ENCODE measurements around the gene ATP11B. TPM values are rescaled to one million over a fixed set of nuclear protein-coding genes. Genes with fewer than 3 reads are reported as not detected.

The ATP11B gene
- total RNA-seq, 1 donor from 2014 or later, result 59.0 TPM

GRCh38 chr3:182895513-182896112, 102.3 kb downstream of the ATP11B start:
- Histone ChIP-seq H3K4me3 (no peak overlapping the region), H3F3A (ENCODE audit: low read depth) (peaks cover 5% of the 10 kb centered on the region), H4K20me1 (ENCODE audit: low read depth) (no peaks in the 10 kb centered on the region), H2AFZ (replicated peaks) (no peak overlapping the region), H3K27ac (no peak overlapping the region), H3K9me3 (ENCODE audit: low read depth) (no peaks in the 10 kb centered on the region), H3K4me2 (no peak overlapping the region), H3K27me3 (no peaks in the 10 kb centered on the region), H3K4me1 (no peaks in the 10 kb centered on the region), H3K79me2 (ENCODE audit: low read depth) (no peaks in the 10 kb centered on the region), H3K36me3 (peaks cover 17% of the 10 kb centered on the region), H3K9ac (no peak overlapping the region)
- TF ChIP-seq EZH2 (IDR thresholded peaks at IDR 0.05) (no peak), EZH2phosphoT487 (IDR thresholded peaks at IDR 0.05) (no peak), CTCF (IDR thresholded peaks at IDR 0.05) (no peak)
- peaks cover 2% of the 10 kb centered on the region for H3K27me3 Mint-ChIP-seq (ENCODE audit: insufficient read depth, low read depth)
- H3K4me1 Mint-ChIP-seq, result no peaks in the 10 kb centered on the region
- no peak overlapping the region for H3K27ac Mint-ChIP-seq
- no peak overlapping the region for H3K4me3 Mint-ChIP-seq
- H3K9me3 Mint-ChIP-seq, result no peaks in the 10 kb centered on the region
- DNase-seq (ENCODE audit: low spot score), result no peak
- peaks cover 13% of the 10 kb centered on the region for H3K36me3 Mint-ChIP-seq

- H3F3A ChIP-seq (ENCODE audit: low read depth), result peaks cover 5% of the 10 kb centered on the region
- H3K4me3 ChIP-seq, result no peak overlapping the region
- no peak overlapping the region for H3K27ac ChIP-seq
- DNase-seq (ENCODE audit: low spot score), result no peak
- TF ChIP-seq EZH2 (IDR thresholded peaks at IDR 0.05) (no peak), EZH2phosphoT487 (IDR thresholded peaks at IDR 0.05) (no peak), CTCF (IDR thresholded peaks at IDR 0.05) (no peak)
- Mint-ChIP-seq H3K4me1 (no peaks in the 10 kb centered on the region), H3K36me3 (peaks cover 13% of the 10 kb centered on the region), H3K9me3 (no peaks in the 10 kb centered on the region), H3K4me3 (no peak overlapping the region), H3K27me3 (ENCODE audit: insufficient read depth, low read depth) (peaks cover 2% of the 10 kb centered on the region), H3K27ac (no peak overlapping the region)
- H3K9ac ChIP-seq, result no peak overlapping the region
- H3K9me3 ChIP-seq (ENCODE audit: low read depth), result no peaks in the 10 kb centered on the region
- H2AFZ ChIP-seq (replicated peaks), result no peak overlapping the region
- no peaks in the 10 kb centered on the region for H3K27me3 ChIP-seq
- H3K36me3 ChIP-seq, result peaks cover 12% of the 10 kb centered on the region
- H4K20me1 ChIP-seq (ENCODE audit: low read depth), result no peaks in the 10 kb centered on the region
- H3K79me2 ChIP-seq (ENCODE audit: low read depth), result no peaks in the 10 kb centered on the region
- H3K4me1 ChIP-seq, result no peaks in the 10 kb centered on the region
- H3K4me2 ChIP-seq, result no peak overlapping the region
Measured at GRCh38 chr3:182896553-182896952, 103.2 kb downstream of the ATP11B start.

- Histone ChIP-seq H2AFZ (replicated peaks) (no peak overlapping the region), H3K36me3 (peaks cover 12% of the 10 kb centered on the region), H3K9me3 (ENCODE audit: low read depth) (no peaks in the 10 kb centered on the region), H3F3A (ENCODE audit: low read depth) (peaks cover 5% of the 10 kb centered on the region), H3K79me2 (ENCODE audit: low read depth) (no peaks in the 10 kb centered on the region), H3K27ac (no peak overlapping the region), H3K4me2 (no peak overlapping the region), H4K20me1 (ENCODE audit: low read depth) (no peaks in the 10 kb centered on the region), H3K4me1 (no peaks in the 10 kb centered on the region), H3K9ac (no peak overlapping the region), H3K4me3 (no peak overlapping the region), H3K27me3 (no peaks in the 10 kb centered on the region)
- no peak for DNase-seq (ENCODE audit: low spot score)
- H3K4me1 Mint-ChIP-seq, result no peaks in the 10 kb centered on the region
- TF ChIP-seq CTCF (IDR thresholded peaks at IDR 0.05) (no peak), EZH2phosphoT487 (IDR thresholded peaks at IDR 0.05) (no peak), EZH2 (IDR thresholded peaks at IDR 0.05) (no peak)
- peaks cover 6% of the 10 kb centered on the region for H3K36me3 Mint-ChIP-seq
- no peaks in the 10 kb centered on the region for H3K27me3 Mint-ChIP-seq (ENCODE audit: insufficient read depth, low read depth)
- H3K4me3 Mint-ChIP-seq, result no peak overlapping the region
- H3K9me3 Mint-ChIP-seq, result no peaks in the 10 kb centered on the region
- no peak overlapping the region for H3K27ac Mint-ChIP-seq
Measured at GRCh38 chr3:182902236-182902635, 108.9 kb downstream of the ATP11B start.
